HL-60 (cell line): ENCODE results near the gene KNCN.

Source experiments
- DNase-seq, 2 experiments: peaks; one replicate each; pipeline ENCODE4 v3.0.0-alpha.2; 2010 to 2020; ENCODE audit warnings: low read depth in 1 of 2, low spot score in 1 of 2
- H3K27ac ChIP-seq: fragments of 250-450 bp; sonication (Bioruptor Pico); replicated peaks from 2 replicates; pipeline ENCODE4 v1.5.1; 2020; ENCODE audit warnings: mild to moderate bottlenecking, moderate library complexity
- H3K27me3 ChIP-seq: fragments of 250-450 bp; sonication (Bioruptor Pico); 2 replicates; pipeline ENCODE4 v1.5.1; 2021; ENCODE audit warnings: mild to moderate bottlenecking, moderate library complexity; ENCODE audit not compliant: insufficient read depth, poor library complexity, severe bottlenecking
- H3K4me3 ChIP-seq: replicated peaks from 2 replicates; pipeline ENCODE4 v1.5.1; 2011; ENCODE audit warnings: mild to moderate bottlenecking, control low read depth, low read length; ENCODE audit not compliant: insufficient read depth
- CTCF ChIP-seq: IDR thresholded peaks from one replicate; pipeline ENCODE4 v1.5.1; 2011; ENCODE audit warnings: low read length, control low read depth, inconsistent platforms; ENCODE audit not compliant: insufficient read depth
- GABPA ChIP-seq: IDR thresholded peaks from 2 replicates; pipeline ENCODE4 v1.6.1; 2012; ENCODE audit warnings: low read depth
- POLR2AphosphoS5 ChIP-seq: IDR thresholded peaks from 2 replicates; pipeline ENCODE4 v1.6.1; 2012; ENCODE audit warnings: low read depth
- REST ChIP-seq: IDR thresholded peaks from 2 replicates; pipeline ENCODE4 v1.6.1; 2012; ENCODE audit warnings: low read depth; ENCODE audit not compliant: insufficient replicate concordance
- SPI1 ChIP-seq: IDR thresholded peaks from 2 replicates; pipeline ENCODE4 v1.6.1; 2012; ENCODE audit warnings: low read depth, mild to moderate bottlenecking, borderline replicate concordance

KNCN gene

GRCh38 chr1:46589529-46589928, 38.1 kb upstream of the KNCN start:
- DNase-seq = no peak
- H3K4me3 ChIP-seq = no peak overlapping the region
- TF ChIP-seq POLR2AphosphoS5 (no peak), CTCF (no peak), REST (no peak), GABPA (no peak), SPI1 (no peak)

GRCh38 chr1:46587069-46587468, 35.6 kb upstream of the KNCN start:
- peak; percentile 85 to 93 for DNase-seq
- Histone ChIP-seq H3K27ac (peak overlapping the region; percentile 68), H3K4me3 (no peak overlapping the region), H3K27me3 (no peaks in the 10 kb centered on the region)
- TF ChIP-seq POLR2AphosphoS5 (peak; percentile 85), REST (no peak), SPI1 (peak; percentile 94), GABPA (peak; percentile 55), CTCF (no peak)

More at GRCh38 chr1:46589529-46589928, 38.1 kb upstream of the KNCN start:
- Histone ChIP-seq H3K27ac (no peak overlapping the region), H3K27me3 (no peaks in the 10 kb centered on the region)

- no peak for TF ChIP-seq REST
- no peak for TF ChIP-seq CTCF
- no peak for TF ChIP-seq POLR2AphosphoS5
- no peak for TF ChIP-seq GABPA
- no peak for TF ChIP-seq SPI1
- Histone ChIP-seq H3K27me3 (no peaks in the 10 kb centered on the region), H3K27ac (no peak overlapping the region), H3K4me3 (no peak overlapping the region)
- DNase-seq = no peak
Observed at GRCh38 chr1:46585312-46585938, 34.0 kb upstream of the KNCN start.
